Frontal cortex (tissue), 4 donors: ENCODE results near the gene SPINK1. TPM values are rescaled to one million over a fixed set of nuclear protein-coding genes. Genes with fewer than 3 reads are reported as not detected.
"Not testable (repeated sequence)": the region's sequence is repeated elsewhere in the genome, so short reads cannot be mapped to it uniquely, and the experiment has no call there.

Source experiments
- DNase-seq, 2 donors: peaks; one replicate each; pipeline ENCODE4 v3.0.0; 2012; ENCODE audit warnings: low spot score in 2 of 2
- FAIRE-seq: peaks from 2 replicates; lab custom pipeline; 2012; peaks lifted over from hg19 to GRCh38; lab: Jason Lieb, UNC
- total RNA-seq: library from RNA; depleted of rRNA; stranded (reverse); fragments of >200 nt; gene quantifications from one replicate; pipeline ENCODE4 v1.2.3, GENCODE V29; 2014
- donor health status: control.
- donor health status: control.
- donor health status: control.

SPINK1 gene
- total RNA-seq, 1 donor from 2014 or later: not detected

- FAIRE-seq (no peak), DNase-seq (no peak)
These were observed 24.3 kb upstream of the SPINK1 start for GRCh38 chr5:147855774-147856069.

- no peak for FAIRE-seq
- DNase-seq: no peak
These were observed 23.7 kb upstream of the SPINK1 start for GRCh38 chr5:147854894-147855773.

- DNase-seq (no peak), FAIRE-seq (no peak)
These were observed 22.9 kb upstream of the SPINK1 start for GRCh38 chr5:147854331-147854730.

GRCh38 chr5:147853372-147853987 is 22.0 kb upstream of the SPINK1 start:
- FAIRE-seq (no peak), DNase-seq (no peak)

GRCh38 chr5:147852365-147852764 is 20.9 kb upstream of the SPINK1 start:
- DNase-seq: no peak
- FAIRE-seq: no peak

GRCh38 chr5:147851578-147851977 is 20.1 kb upstream of the SPINK1 start:
- FAIRE-seq (no peak), DNase-seq (no peak)

GRCh38 chr5:147849226-147849625 is 17.8 kb upstream of the SPINK1 start:
- FAIRE-seq (no peak), DNase-seq (no peak)

- no peak for DNase-seq
- FAIRE-seq: no peak
These were observed 14.1 kb upstream of the SPINK1 start for GRCh38 chr5:147845618-147846017.

GRCh38 chr5:147844846-147845245 is 13.4 kb upstream of the SPINK1 start:
- FAIRE-seq: no peak
- DNase-seq: no peak

GRCh38 chr5:147842869-147843268 is 11.4 kb upstream of the SPINK1 start:
- DNase-seq (no peak), FAIRE-seq (no peak)

GRCh38 chr5:147836439-147836838 is 5.0 kb upstream of the SPINK1 start:
- FAIRE-seq (no peak), DNase-seq (no peak)

GRCh38 chr5:147835386-147835798 is 3.9 kb upstream of the SPINK1 start:
- DNase-seq (no peak), FAIRE-seq (no peak)

- no peak for FAIRE-seq
- no peak for DNase-seq
These were observed 1.1 kb upstream of the SPINK1 start for GRCh38 chr5:147832541-147832940.

GRCh38 chr5:147830035-147830434 is 1.4 kb downstream of the SPINK1 start:
- no peak for DNase-seq
- no peak for FAIRE-seq

- not testable (repeated sequence) for FAIRE-seq, DNase-seq
These were observed 4.5 kb downstream of the SPINK1 start for GRCh38 chr5:147827017-147827416.

- FAIRE-seq: no peak
- no peak for DNase-seq
These were observed 5.1 kb downstream of the SPINK1 start for GRCh38 chr5:147826361-147826760.

GRCh38 chr5:147822686-147823491 is 8.6 kb downstream of the SPINK1 start:
- DNase-seq: peak; percentile 10 to 33
- FAIRE-seq: peak; percentile 54

- DNase-seq, FAIRE-seq: not testable (repeated sequence)
These were observed 9.2 kb downstream of the SPINK1 start for GRCh38 chr5:147822222-147822621.

GRCh38 chr5:147821766-147822165 is 9.7 kb downstream of the SPINK1 start:
- no peak for DNase-seq
- FAIRE-seq: no peak

GRCh38 chr5:147819261-147819770 is 12.2 kb downstream of the SPINK1 start:
- DNase-seq (no peak), FAIRE-seq (peak; percentile 28)
